ENCODE data around the gene MEGF6. TPM values are rescaled to one million over a fixed set of nuclear protein-coding genes. Genes with fewer than 3 reads are reported as not detected.

Gene MEGF6
- total and polyA plus RNA-seq, 2 experiments from 2014 or later: 11.6 to 21.9 TPM

- no peak for TF ChIP-seq EZH2 (IDR thresholded peaks at IDR 0.05; ENCODE audit: borderline replicate concordance)
- TF ChIP-seq CTCF (IDR thresholded peaks at IDR 0.05; ENCODE audit: poor library complexity): no peak
- TF ChIP-seq EZH2phosphoT487 (IDR thresholded peaks at IDR 0.05; ENCODE audit: low read depth, severe bottlenecking, unreplicated experiment): no peak
- no peaks in the 10 kb centered on the region for H3K27me3 ChIP-seq
- H3K79me2 ChIP-seq: no peaks in the 10 kb centered on the region
- H3K9me3 ChIP-seq (ENCODE audit: low read depth): no peaks in the 10 kb centered on the region
- 90% methylated on average over 15 of the region's 15 CpGs for WGBS (ENCODE audit: low lambda C conversion rate, missing lambda C conversion rate)
- H3K36me3 ChIP-seq (replicated peaks; ENCODE audit: insufficient read depth, low read depth): no peaks in the 10 kb centered on the region
- no peak overlapping the region for H3K27ac ChIP-seq
- no peak for DNase-seq (ENCODE audit: low spot score)
- H3K4me2 ChIP-seq: no peak overlapping the region
- H3K9me2 ChIP-seq (replicated peaks; ENCODE audit: insufficient read depth): no peaks in the 10 kb centered on the region
- no peak overlapping the region for H3K4me3 ChIP-seq
- no peak overlapping the region for H2AFZ ChIP-seq
- no peaks in the 10 kb centered on the region for H4K20me1 ChIP-seq (ENCODE audit: insufficient read depth, poor library complexity, severe bottlenecking)
- H3K4me1 ChIP-seq (ENCODE audit: insufficient read depth): peaks cover 15% of the 10 kb centered on the region
Observed at GRCh38 chr1:3599816-3600215, 11.5 kb downstream of the MEGF6 start.

- TF ChIP-seq EZH2 (IDR thresholded peaks at IDR 0.05; ENCODE audit: borderline replicate concordance) (no peak), CTCF (IDR thresholded peaks at IDR 0.05; ENCODE audit: poor library complexity) (no peak), EZH2phosphoT487 (IDR thresholded peaks at IDR 0.05; ENCODE audit: low read depth, severe bottlenecking, unreplicated experiment) (no peak)
- no peak overlapping the region for H3K4me2 ChIP-seq
- H4K20me1 ChIP-seq (ENCODE audit: insufficient read depth, poor library complexity, severe bottlenecking): no peaks in the 10 kb centered on the region
- H3K9me3 ChIP-seq (ENCODE audit: low read depth): no peaks in the 10 kb centered on the region
- H3K9me2 ChIP-seq (replicated peaks; ENCODE audit: insufficient read depth): no peaks in the 10 kb centered on the region
- no peak overlapping the region for H3K27ac ChIP-seq
- peaks cover 15% of the 10 kb centered on the region for H3K4me1 ChIP-seq (ENCODE audit: insufficient read depth)
- H3K27me3 ChIP-seq: no peaks in the 10 kb centered on the region
- WGBS (ENCODE audit: low lambda C conversion rate, missing lambda C conversion rate): 84% methylated on average over 16 of the region's 16 CpGs
- H2AFZ ChIP-seq: no peak overlapping the region
- H3K79me2 ChIP-seq: no peaks in the 10 kb centered on the region
- no peaks in the 10 kb centered on the region for H3K36me3 ChIP-seq (replicated peaks; ENCODE audit: insufficient read depth, low read depth)
- H3K4me3 ChIP-seq: no peak overlapping the region
- DNase-seq (ENCODE audit: low spot score): no peak
Observed at GRCh38 chr1:3599286-3599811, 12.0 kb downstream of the MEGF6 start.

- peak overlapping the region; percentile 31 for H3K27ac ChIP-seq
- peak; percentile 32 for DNase-seq (ENCODE audit: low spot score)
- no peaks in the 10 kb centered on the region for H3K27me3 ChIP-seq
- 58% methylated on average over 26 of the region's 30 CpGs for WGBS (ENCODE audit: low lambda C conversion rate, missing lambda C conversion rate)
- H3K4me1 ChIP-seq (ENCODE audit: insufficient read depth): peaks cover 15% of the 10 kb centered on the region
- no peak overlapping the region for H3K4me3 ChIP-seq
- H2AFZ ChIP-seq: no peak overlapping the region
- no peaks in the 10 kb centered on the region for H3K9me3 ChIP-seq (ENCODE audit: low read depth)
- TF ChIP-seq EZH2 (IDR thresholded peaks at IDR 0.05; ENCODE audit: borderline replicate concordance) (no peak), EZH2phosphoT487 (IDR thresholded peaks at IDR 0.05; ENCODE audit: low read depth, severe bottlenecking, unreplicated experiment) (no peak), CTCF (IDR thresholded peaks at IDR 0.05; ENCODE audit: poor library complexity) (no peak)
- no peaks in the 10 kb centered on the region for H3K36me3 ChIP-seq (replicated peaks; ENCODE audit: insufficient read depth, low read depth)
- H3K4me2 ChIP-seq: peak overlapping the region; percentile 44
- no peaks in the 10 kb centered on the region for H3K9me2 ChIP-seq (replicated peaks; ENCODE audit: insufficient read depth)
- no peaks in the 10 kb centered on the region for H3K79me2 ChIP-seq
- H4K20me1 ChIP-seq (ENCODE audit: insufficient read depth, poor library complexity, severe bottlenecking): no peaks in the 10 kb centered on the region
Observed at GRCh38 chr1:3598522-3599285, 12.6 kb downstream of the MEGF6 start.

All from hepatocyte (in vitro differentiated cells).